HG03565 (cell line): Measurements from ENCODE around the gene TNIP3.
"Not testable (repeated sequence)": the region's sequence is repeated elsewhere in the genome, so short reads cannot be mapped to it uniquely, and the experiment has no call there.

ENCODE experiments used
- ATAC-seq: cut with Tn5 transposase; IDR thresholded peaks from one replicate; pipeline ENCODE4 v1.9.1; 2021; ENCODE audit warnings: mild to moderate bottlenecking, moderate library complexity; ENCODE audit not compliant: unreplicated experiment

TNIP3 gene

GRCh38 chr4:121180558-121180957 lies 16.4 kb upstream of the TNIP3 start:
- no peak for ATAC-seq

- no peak for ATAC-seq
Measured at GRCh38 chr4:121177246-121178137, 13.4 kb upstream of the TNIP3 start.

- no peak for ATAC-seq
Measured at GRCh38 chr4:121176082-121176934, 12.2 kb upstream of the TNIP3 start.

GRCh38 chr4:121171477-121171876 lies 7.4 kb upstream of the TNIP3 start:
- not testable (repeated sequence) for ATAC-seq

GRCh38 chr4:121168446-121169281 lies 4.5 kb upstream of the TNIP3 start:
- ATAC-seq, result peak; percentile 89

- no peak for ATAC-seq
Measured at GRCh38 chr4:121166976-121167375, 2.9 kb upstream of the TNIP3 start.

- no peak for ATAC-seq
Measured at GRCh38 chr4:121165206-121165605, 1.1 kb upstream of the TNIP3 start.

- ATAC-seq, result no peak
Measured at GRCh38 chr4:121156822-121157769, 7.0 kb downstream of the TNIP3 start.

GRCh38 chr4:121155893-121156292 lies 8.2 kb downstream of the TNIP3 start:
- ATAC-seq, result no peak

- ATAC-seq, result peak; percentile 47
Measured at GRCh38 chr4:121154103-121154515, 10.0 kb downstream of the TNIP3 start.

GRCh38 chr4:121151942-121152341 lies 12.2 kb downstream of the TNIP3 start:
- ATAC-seq, result no peak

- ATAC-seq, result no peak
Measured at GRCh38 chr4:121150486-121150885, 13.6 kb downstream of the TNIP3 start.

- ATAC-seq, result no peak
Measured at GRCh38 chr4:121150003-121150402, 14.1 kb downstream of the TNIP3 start.

GRCh38 chr4:121148621-121149020 lies 15.5 kb downstream of the TNIP3 start:
- ATAC-seq, result no peak

- ATAC-seq, result no peak
Measured at GRCh38 chr4:121148000-121148399, 16.1 kb downstream of the TNIP3 start.

GRCh38 chr4:121146530-121146929 lies 17.6 kb downstream of the TNIP3 start:
- no peak for ATAC-seq

- no peak for ATAC-seq
Measured at GRCh38 chr4:121145430-121145829, 18.7 kb downstream of the TNIP3 start.

- ATAC-seq, result no peak
Measured at GRCh38 chr4:121144021-121144420, 20.1 kb downstream of the TNIP3 start.

GRCh38 chr4:121143131-121143530 lies 21.0 kb downstream of the TNIP3 start:
- no peak for ATAC-seq
